HEK293 (cell line): ENCODE measurements around the gene REG1A.

ENCODE experiments used
- PATZ1 ChIP-seq: fragments of 450-650 bp; formaldehyde crosslinking; IDR thresholded peaks from 2 replicates; pipeline ENCODE4 v1.5.1; 2016; ENCODE audit warnings: missing biosample characterization, missing genetic modification characterization
- REPIN1 ChIP-seq: fragments of 450-650 bp; formaldehyde crosslinking; IDR thresholded peaks from 2 replicates; pipeline ENCODE4 v1.5.1; 2017; ENCODE audit warnings: missing biosample characterization, missing genetic modification characterization, low read depth
- ZNF184 ChIP-seq: fragments of 450-650 bp; IDR thresholded peaks from 2 replicates; pipeline ENCODE4 v1.5.1; 2018; ENCODE audit warnings: missing biosample characterization, mild to moderate bottlenecking, missing genetic modification characterization
- ZNF518A ChIP-seq: fragments of 450-650 bp; formaldehyde crosslinking; conservative IDR thresholded peaks from 2 replicates; pipeline ENCODE4 v1.5.1; 2016; ENCODE audit warnings: low read depth, missing biosample characterization, missing genetic modification characterization
- ZNF777 ChIP-seq: fragments of 450-650 bp; formaldehyde crosslinking; IDR thresholded peaks from 2 replicates; pipeline ENCODE4 v1.5.1; 2017; ENCODE audit warnings: missing biosample characterization, missing genetic modification characterization, borderline replicate concordance
- TF ChIP-seq, protein P1 (sequence below): fragments of 450-650 bp; formaldehyde crosslinking; IDR thresholded peaks from 2 replicates; pipeline ENCODE4 v1.5.1; 2016; ENCODE audit warnings: missing biosample characterization, missing genetic modification characterization
- TF ChIP-seq, protein P2 (sequence below): fragments of 450-650 bp; formaldehyde crosslinking; IDR thresholded peaks from 2 replicates; pipeline ENCODE4 v1.5.1; 2016; ENCODE audit warnings: missing biosample characterization, missing genetic modification characterization
- TF ChIP-seq, protein P3 (sequence below): fragments of 450-650 bp; formaldehyde crosslinking; IDR thresholded peaks from 2 replicates; pipeline ENCODE4 v1.5.1; 2017; ENCODE audit warnings: missing biosample characterization, mild to moderate bottlenecking, missing genetic modification characterization, moderate library complexity
- TF ChIP-seq, protein P4 (sequence below): fragments of 450-650 bp; formaldehyde crosslinking; IDR thresholded peaks from 2 replicates; pipeline ENCODE4 v1.5.1; 2016; ENCODE audit warnings: missing biosample characterization, missing genetic modification characterization
- TF ChIP-seq, protein P5 (sequence below): fragments of 450-650 bp; formaldehyde crosslinking; IDR thresholded peaks from 2 replicates; pipeline ENCODE4 v1.5.1; 2016; ENCODE audit warnings: missing biosample characterization, missing genetic modification characterization

GRCh38 chr2:79139423-79139822 is 19.1 kb downstream of the REG1A start:
- TF ChIP-seq, protein P1, sequence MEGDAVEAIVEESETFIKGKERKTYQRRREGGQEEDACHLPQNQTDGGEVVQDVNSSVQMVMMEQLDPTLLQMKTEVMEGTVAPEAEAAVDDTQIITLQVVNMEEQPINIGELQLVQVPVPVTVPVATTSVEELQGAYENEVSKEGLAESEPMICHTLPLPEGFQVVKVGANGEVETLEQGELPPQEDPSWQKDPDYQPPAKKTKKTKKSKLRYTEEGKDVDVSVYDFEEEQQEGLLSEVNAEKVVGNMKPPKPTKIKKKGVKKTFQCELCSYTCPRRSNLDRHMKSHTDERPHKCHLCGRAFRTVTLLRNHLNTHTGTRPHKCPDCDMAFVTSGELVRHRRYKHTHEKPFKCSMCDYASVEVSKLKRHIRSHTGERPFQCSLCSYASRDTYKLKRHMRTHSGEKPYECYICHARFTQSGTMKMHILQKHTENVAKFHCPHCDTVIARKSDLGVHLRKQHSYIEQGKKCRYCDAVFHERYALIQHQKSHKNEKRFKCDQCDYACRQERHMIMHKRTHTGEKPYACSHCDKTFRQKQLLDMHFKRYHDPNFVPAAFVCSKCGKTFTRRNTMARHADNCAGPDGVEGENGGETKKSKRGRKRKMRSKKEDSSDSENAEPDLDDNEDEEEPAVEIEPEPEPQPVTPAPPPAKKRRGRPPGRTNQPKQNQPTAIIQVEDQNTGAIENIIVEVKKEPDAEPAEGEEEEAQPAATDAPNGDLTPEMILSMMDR = no peak
- TF ChIP-seq, protein P2, sequence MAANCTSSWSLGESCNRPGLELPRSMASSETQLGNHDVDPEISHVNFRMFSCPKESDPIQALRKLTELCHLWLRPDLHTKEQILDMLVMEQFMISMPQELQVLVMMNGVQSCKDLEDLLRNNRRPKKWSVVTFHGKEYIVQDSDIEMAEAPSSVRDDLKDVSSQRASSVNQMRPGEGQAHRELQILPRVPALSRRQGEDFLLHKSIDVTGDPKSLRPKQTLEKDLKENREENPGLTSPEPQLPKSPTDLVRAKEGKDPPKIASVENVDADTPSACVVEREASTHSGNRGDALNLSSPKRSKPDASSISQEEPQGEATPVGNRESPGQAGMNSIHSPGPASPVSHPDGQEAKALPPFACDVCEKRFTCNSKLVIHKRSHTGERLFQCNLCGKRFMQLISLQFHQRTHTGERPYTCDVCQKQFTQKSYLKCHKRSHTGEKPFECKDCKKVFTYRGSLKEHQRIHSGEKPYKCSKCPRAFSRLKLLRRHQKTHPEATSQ (tag by site-specific recombination) = no peak
- TF ChIP-seq, protein P3, sequence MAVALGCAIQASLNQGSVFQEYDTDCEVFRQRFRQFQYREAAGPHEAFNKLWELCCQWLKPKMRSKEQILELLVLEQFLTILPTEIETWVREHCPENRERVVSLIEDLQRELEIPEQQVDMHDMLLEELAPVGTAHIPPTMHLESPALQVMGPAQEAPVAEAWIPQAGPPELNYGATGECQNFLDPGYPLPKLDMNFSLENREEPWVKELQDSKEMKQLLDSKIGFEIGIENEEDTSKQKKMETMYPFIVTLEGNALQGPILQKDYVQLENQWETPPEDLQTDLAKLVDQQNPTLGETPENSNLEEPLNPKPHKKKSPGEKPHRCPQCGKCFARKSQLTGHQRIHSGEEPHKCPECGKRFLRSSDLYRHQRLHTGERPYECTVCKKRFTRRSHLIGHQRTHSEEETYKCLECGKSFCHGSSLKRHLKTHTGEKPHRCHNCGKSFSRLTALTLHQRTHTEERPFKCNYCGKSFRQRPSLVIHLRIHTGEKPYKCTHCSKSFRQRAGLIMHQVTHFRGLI = no peak
- TF ChIP-seq ZNF777 (no peak), REPIN1 (tag by site-specific recombination) (no peak), PATZ1 (no peak), ZNF184 (tag by site-specific recombination) (no peak), ZNF518A (tag by site-specific recombination) (no peak)
- TF ChIP-seq, protein P4, sequence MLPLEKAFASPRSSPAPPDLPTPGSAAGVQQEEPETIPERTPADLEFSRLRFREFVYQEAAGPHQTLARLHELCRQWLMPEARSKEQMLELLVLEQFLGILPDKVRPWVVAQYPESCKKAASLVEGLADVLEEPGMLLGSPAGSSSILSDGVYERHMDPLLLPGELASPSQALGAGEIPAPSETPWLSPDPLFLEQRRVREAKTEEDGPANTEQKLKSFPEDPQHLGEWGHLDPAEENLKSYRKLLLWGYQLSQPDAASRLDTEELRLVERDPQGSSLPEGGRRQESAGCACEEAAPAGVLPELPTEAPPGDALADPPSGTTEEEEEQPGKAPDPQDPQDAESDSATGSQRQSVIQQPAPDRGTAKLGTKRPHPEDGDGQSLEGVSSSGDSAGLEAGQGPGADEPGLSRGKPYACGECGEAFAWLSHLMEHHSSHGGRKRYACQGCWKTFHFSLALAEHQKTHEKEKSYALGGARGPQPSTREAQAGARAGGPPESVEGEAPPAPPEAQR (tag by site-specific recombination) = no peak
- TF ChIP-seq, protein P5, sequence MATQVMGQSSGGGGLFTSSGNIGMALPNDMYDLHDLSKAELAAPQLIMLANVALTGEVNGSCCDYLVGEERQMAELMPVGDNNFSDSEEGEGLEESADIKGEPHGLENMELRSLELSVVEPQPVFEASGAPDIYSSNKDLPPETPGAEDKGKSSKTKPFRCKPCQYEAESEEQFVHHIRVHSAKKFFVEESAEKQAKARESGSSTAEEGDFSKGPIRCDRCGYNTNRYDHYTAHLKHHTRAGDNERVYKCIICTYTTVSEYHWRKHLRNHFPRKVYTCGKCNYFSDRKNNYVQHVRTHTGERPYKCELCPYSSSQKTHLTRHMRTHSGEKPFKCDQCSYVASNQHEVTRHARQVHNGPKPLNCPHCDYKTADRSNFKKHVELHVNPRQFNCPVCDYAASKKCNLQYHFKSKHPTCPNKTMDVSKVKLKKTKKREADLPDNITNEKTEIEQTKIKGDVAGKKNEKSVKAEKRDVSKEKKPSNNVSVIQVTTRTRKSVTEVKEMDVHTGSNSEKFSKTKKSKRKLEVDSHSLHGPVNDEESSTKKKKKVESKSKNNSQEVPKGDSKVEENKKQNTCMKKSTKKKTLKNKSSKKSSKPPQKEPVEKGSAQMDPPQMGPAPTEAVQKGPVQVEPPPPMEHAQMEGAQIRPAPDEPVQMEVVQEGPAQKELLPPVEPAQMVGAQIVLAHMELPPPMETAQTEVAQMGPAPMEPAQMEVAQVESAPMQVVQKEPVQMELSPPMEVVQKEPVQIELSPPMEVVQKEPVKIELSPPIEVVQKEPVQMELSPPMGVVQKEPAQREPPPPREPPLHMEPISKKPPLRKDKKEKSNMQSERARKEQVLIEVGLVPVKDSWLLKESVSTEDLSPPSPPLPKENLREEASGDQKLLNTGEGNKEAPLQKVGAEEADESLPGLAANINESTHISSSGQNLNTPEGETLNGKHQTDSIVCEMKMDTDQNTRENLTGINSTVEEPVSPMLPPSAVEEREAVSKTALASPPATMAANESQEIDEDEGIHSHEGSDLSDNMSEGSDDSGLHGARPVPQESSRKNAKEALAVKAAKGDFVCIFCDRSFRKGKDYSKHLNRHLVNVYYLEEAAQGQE (tag by site-specific recombination) = no peak
